Thyroid gland (tissue), 4 donors: Measurements from ENCODE around the gene MCM3AP.

Source experiments
- POLR2A ChIP-seq, 2 donors: fragments of 450-650 bp; IDR thresholded peaks; one replicate each; pipeline ENCODE4 v1.6.1; 2017; ENCODE audit warnings: antibody characterized with exemption in 2 of 2, mild to moderate bottlenecking in 2 of 2, moderate library complexity in 1 of 2
- TF ChIP-seq, protein P1 (sequence below), 6 experiments: fragments of 200-600 bp in 3 of 6; fragments of 450-650 bp in 3 of 6; sonication (generic) in 3 of 6; IDR thresholded peaks; one replicate each; pipeline ENCODE4 v1.5.1; 2016 to 2019; ENCODE audit warnings: antibody characterized with exemption in 6 of 6, mild to moderate bottlenecking in 2 of 6, inconsistent platforms in 1 of 6, moderate library complexity in 1 of 6

DNA sequence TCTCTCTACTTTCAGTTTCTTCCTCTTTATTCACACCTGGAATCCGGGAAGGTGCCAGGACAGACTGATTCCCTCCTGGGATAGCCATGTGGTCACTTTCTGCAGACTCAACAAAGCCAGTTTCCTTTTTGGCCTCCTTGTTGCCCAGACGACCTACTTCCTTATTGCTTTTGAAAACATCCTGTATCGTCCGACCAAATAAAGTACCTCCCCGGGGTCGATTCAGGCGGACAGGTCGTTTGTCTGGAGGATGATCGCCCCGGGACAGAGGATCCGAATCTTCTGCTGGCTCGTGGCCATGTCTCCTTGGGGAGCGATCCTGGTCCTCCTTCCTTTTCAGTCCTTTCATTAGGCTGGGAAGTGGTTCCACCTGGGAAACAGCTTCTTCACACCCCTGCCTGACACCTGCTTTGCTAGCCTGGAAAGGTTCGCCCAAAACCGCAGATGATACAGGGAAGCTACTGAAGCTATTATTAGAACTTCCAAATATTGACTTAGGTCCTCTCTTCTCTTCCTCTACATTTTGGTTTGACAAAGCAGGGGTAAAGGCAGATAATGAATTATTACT, 1.2 kb downstream of the MCM3AP start:
- TF ChIP-seq, protein P1, sequence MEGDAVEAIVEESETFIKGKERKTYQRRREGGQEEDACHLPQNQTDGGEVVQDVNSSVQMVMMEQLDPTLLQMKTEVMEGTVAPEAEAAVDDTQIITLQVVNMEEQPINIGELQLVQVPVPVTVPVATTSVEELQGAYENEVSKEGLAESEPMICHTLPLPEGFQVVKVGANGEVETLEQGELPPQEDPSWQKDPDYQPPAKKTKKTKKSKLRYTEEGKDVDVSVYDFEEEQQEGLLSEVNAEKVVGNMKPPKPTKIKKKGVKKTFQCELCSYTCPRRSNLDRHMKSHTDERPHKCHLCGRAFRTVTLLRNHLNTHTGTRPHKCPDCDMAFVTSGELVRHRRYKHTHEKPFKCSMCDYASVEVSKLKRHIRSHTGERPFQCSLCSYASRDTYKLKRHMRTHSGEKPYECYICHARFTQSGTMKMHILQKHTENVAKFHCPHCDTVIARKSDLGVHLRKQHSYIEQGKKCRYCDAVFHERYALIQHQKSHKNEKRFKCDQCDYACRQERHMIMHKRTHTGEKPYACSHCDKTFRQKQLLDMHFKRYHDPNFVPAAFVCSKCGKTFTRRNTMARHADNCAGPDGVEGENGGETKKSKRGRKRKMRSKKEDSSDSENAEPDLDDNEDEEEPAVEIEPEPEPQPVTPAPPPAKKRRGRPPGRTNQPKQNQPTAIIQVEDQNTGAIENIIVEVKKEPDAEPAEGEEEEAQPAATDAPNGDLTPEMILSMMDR (IDR thresholded peaks at IDR 0.05) = no peak
- TF ChIP-seq POLR2A (IDR thresholded peaks at IDR 0.05) = no peak
